ENCODE data around the gene ACBD6.

The ACBD6 gene

DNA sequence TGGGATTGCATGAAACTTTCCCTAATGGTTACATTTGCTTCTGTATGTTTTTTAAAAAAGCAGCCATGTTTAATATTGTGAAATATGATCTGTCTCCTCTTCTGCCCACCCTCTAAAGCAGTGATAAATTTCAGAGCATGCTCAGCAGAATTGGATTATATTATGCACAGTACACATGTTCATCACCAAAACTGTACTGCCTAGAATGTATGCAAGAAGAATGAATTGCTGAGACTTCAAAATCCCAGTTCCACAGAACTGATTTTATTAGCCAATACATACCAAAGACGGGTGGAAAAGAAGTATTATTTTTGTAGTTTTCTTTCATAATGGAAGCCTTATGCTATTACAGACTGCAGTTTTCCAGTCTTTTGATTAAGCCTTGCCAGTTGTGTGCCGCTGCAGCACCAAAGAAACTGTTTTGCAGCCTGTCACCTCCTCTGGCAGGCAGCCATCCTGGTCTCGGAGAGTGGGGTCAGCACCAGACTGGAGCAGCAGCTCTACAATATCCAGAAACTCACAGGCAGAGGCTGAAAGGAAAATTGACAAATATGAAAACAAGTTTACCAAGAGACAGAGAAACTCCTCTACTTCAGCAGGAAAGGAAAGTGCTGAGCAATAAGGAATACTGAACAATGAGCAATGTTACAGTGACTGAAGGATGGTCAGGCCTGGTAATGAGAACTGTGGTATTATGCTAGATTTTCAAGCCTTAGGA is 214.2 kb downstream of the ACBD6 start:
- no peak for DNase-seq

DNA sequence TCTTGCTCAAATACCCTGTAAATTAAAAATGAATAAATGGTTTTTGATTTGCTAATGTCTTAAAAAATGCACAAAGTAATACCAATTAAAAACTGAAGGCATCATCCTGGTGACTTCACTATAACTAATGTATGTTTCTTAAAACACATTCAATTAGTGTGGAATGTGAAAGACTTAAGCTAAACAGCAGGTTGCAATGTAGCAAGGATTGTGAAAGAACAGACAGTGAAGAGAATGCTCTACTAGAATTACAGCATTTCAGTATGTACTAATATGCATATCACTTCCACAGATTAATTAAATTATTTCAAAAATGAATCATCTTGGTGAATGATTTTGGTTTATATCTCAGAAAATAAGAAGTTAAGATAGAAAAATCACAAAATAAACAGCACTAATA is 216.0 kb downstream of the ACBD6 start:
- no peak for DNase-seq

GRCh38 chr1:180283098-180283497 is 219.3 kb downstream of the ACBD6 start:
- DNase-seq = no peak

- no peak for DNase-seq
Observed at GRCh38 chr1:180282401-180283044, 219.9 kb downstream of the ACBD6 start.

DNA sequence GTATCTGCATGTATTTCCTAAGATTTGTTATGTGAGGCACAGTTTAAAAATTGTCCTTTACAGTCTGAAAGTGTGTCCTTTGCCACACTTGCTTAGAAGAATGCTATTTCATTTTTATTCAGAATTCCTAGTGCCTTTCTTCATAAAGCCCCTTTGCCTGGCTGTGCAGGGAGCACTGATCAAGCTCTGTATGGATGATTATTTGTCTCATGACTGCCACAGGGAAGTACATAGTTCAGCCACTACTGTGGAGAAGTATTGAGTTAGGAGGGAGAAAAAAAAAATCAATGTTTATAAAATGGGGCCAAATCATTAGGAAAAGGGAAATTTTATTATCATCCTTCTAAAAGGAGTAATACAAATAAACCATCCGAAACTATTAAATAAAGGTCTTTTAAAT is 220.9 kb downstream of the ACBD6 start:
- no peak for DNase-seq

DNA sequence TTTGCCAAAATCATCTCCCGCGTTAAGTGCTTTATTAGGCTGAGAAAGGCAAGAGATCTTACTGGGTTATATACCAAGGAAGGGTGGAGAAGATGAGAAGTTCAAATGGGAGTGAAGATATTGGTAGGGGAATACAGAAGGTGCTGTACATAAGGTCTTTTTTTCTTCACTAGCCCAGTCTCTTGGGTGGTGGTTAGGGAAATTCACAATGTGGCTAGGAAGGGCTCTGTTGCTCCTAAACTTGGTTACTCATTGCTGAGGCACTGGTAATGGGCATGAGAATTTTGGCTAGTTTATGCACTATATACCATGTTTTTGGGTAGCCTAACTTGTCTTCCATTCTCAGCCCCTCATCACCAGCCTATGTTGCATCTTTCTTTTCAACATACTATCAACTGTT is 221.8 kb downstream of the ACBD6 start:
- DNase-seq = no peak

DNA sequence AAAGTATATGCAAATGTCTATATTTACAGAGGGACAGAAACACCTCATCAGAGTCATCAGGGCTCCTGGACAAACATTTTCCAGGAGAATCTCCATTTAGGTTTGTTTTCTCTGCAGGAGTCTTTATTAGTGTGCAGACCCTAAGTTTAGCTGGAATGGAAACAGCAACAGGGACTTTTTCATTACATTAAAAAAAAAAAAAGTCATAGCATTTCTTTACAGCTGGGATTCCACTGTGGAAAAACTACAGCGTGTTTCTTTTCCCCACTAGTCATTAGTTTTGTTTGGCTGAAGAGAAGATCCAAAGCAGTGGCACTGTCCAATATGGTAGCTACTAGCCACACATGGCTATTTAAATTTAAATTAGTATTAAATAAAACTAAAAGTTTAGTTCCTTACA is 222.7 kb downstream of the ACBD6 start:
- DNase-seq = no peak

- DNase-seq = no peak
Observed at GRCh38 chr1:180278596-180279395, 223.6 kb downstream of the ACBD6 start.

GRCh38 chr1:180278194-180278515 is 224.2 kb downstream of the ACBD6 start:
- no peak for DNase-seq

DNA sequence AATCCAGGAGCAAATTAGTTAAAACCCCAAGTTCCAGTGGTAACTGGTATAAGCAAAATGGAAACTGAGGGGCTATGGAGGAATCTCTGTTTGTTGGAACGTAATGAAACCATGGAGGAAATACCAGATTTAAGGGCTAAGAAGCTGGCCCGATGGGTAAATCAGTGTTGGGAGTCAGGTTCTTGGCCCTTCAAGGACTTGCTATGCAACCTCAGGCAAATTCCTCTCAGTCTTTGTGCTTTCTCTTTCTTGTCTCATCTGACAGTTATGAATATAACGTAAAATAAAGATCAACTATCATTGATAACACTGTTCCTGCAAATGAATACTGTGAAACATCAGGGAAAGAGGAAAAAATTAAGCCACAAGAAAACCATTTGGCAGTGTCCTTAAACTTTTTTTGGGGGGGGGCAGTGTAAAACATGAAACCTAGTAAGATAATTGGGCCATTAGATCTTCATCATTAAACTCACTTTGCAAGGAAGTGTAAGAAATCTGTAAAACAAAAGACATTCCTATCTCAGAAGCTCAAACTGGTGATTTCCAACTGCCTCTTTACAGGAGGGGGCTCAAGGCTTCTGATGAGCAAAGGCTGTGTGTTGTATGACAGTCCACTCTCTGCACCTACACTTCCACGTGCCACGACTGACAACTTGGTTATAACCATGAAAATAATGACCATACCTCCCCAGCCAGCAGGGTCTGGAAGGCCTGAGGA is 224.7 kb downstream of the ACBD6 start:
- DNase-seq = no peak

- no peak for DNase-seq
Observed at GRCh38 chr1:180275726-180276125, 226.7 kb downstream of the ACBD6 start.

DNA sequence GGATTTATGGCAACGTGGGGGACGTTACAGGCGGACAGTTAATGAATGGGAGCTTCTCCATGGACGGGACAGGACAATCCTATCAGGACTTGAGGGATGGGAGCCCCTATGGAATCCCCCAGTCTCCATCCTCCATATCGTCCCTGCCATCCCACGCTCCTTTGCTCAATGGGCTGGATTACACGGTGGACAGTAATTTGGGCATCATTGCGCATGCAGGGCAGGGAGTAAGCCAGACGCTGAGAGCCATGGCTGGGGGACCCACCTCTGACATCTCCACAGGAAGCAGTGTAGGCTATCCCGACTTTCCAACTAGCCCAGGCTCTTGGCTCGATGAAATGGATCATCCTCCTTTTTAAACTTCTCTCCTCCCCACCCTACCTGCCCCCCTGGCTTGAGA is 228.2 kb downstream of the ACBD6 start:
- DNase-seq = no peak

GRCh38 chr1:180273066-180273465 is 229.3 kb downstream of the ACBD6 start:
- DNase-seq = no peak

DNA sequence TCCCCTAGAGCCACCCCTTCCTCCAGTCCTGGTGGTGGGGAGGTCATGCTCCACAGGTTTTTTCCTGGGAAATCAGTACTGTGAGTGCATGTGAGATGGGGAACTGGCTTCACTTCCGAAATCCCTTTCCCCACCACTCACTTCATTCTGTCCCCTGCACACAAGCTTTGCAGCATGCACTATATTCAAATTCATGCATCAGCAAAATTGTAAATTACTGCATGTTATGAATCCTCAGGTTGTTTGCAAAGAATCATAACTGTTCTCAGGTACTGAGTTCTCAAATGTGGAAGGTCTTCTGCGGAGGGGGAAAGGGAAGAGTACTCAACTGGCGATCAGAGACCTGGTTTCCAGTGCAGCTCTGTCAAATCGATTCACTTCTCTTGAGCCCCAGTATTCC is 230.0 kb downstream of the ACBD6 start:
- DNase-seq = no peak

GRCh38 chr1:180271272-180272255 is 230.8 kb downstream of the ACBD6 start:
- DNase-seq = no peak

- DNase-seq = no peak
Observed at GRCh38 chr1:180270530-180271271, 231.7 kb downstream of the ACBD6 start.

GRCh38 chr1:180269645-180270529 is 232.5 kb downstream of the ACBD6 start:
- peak; percentile 31 to 39 for DNase-seq

- no peak for DNase-seq
Observed at GRCh38 chr1:180268556-180269075, 233.8 kb downstream of the ACBD6 start.

GRCh38 chr1:180267761-180268555 is 234.4 kb downstream of the ACBD6 start:
- DNase-seq = no peak
